Kidney epithelial cell (primary cell): ENCODE results near the gene PSMD2. TPM values are rescaled to one million over a fixed set of nuclear protein-coding genes. Genes with fewer than 3 reads are reported as not detected.

Source experiments
- DNase-seq: peaks from one replicate; pipeline ENCODE4 v3.0.0-alpha.2; 2010; ENCODE audit warnings: low read depth
- H3K27me3 ChIP-seq: 2 replicates; pipeline ENCODE4 v1.6.0; 2011; ENCODE audit warnings: low read length; ENCODE audit not compliant: control insufficient read depth, insufficient read depth
- H3K36me3 ChIP-seq: 2 replicates; pipeline ENCODE4 v1.5.1; 2011; ENCODE audit warnings: low read length; ENCODE audit not compliant: control insufficient read depth, insufficient read depth
- H3K4me3 ChIP-seq: 2 replicates; pipeline ENCODE4 v1.5.1; 2011; ENCODE audit warnings: low read depth, mild to moderate bottlenecking, control low read depth, low read length
- CTCF ChIP-seq: IDR thresholded peaks from 2 replicates; pipeline ENCODE4 v1.5.1; 2011; ENCODE audit warnings: mild to moderate bottlenecking, moderate library complexity, low read length, control low read depth, inconsistent platforms; ENCODE audit not compliant: insufficient read depth, poor library complexity, severe bottlenecking
- total RNA-seq: library from RNA; depleted of rRNA; stranded (reverse); fragments of >200 nt; gene quantifications from 2 replicates; pipeline ENCODE4 v1.2.3, GENCODE V29; 2015

PSMD2 gene
- total RNA-seq, 1 donor from 2014 or later: 903 TPM

GRCh38 chr3:184275961-184276910 lies 22.8 kb upstream of the PSMD2 start, which contains the start of gene ECE2:
Gene ECE2, plus strand, starts transcription at chr3:184276022. Its CDS starts 132 bp downstream, at chr3:184276154.
- Histone ChIP-seq H3K27me3 (peaks cover 32% of the 10 kb centered on the region), H3K36me3 (no peaks in the 10 kb centered on the region), H3K4me3 (no peak within 1 kb of the TSS)
- DNase-seq: no peak
- TF ChIP-seq CTCF: no peak

GRCh38 chr3:184277366-184277765 lies 21.7 kb upstream of the PSMD2 start:
- H3K36me3 ChIP-seq: no peaks in the 10 kb centered on the region
- H3K4me3 ChIP-seq: no peak overlapping the region
- DNase-seq: no peak
- H3K27me3 ChIP-seq: peaks cover 32% of the 10 kb centered on the region
- no peak for TF ChIP-seq CTCF

GRCh38 chr3:184282941-184283340 lies 16.1 kb upstream of the PSMD2 start:
- Histone ChIP-seq H3K4me3 (no peak overlapping the region), H3K27me3 (peaks cover 9% of the 10 kb centered on the region), H3K36me3 (no peaks in the 10 kb centered on the region)
- DNase-seq: no peak
- TF ChIP-seq CTCF: no peak

GRCh38 chr3:184283681-184284080 lies 15.4 kb upstream of the PSMD2 start:
- Histone ChIP-seq H3K27me3 (peaks cover 6% of the 10 kb centered on the region), H3K36me3 (no peaks in the 10 kb centered on the region), H3K4me3 (no peak overlapping the region)
- no peak for DNase-seq
- no peak for TF ChIP-seq CTCF

- Histone ChIP-seq H3K36me3 (no peaks in the 10 kb centered on the region), H3K4me3 (no peak overlapping the region), H3K27me3 (peaks cover 9% of the 10 kb centered on the region)
- TF ChIP-seq CTCF: peak; percentile 58
- no peak for DNase-seq
Measured at GRCh38 chr3:184284696-184285095, 14.3 kb upstream of the PSMD2 start.
